GM23248 (cell line): Measurements from ENCODE around the gene HOXA13. TPM values are rescaled to one million over a fixed set of nuclear protein-coding genes. Genes with fewer than 3 reads are reported as not detected.

Experiments used
- DNase-seq: peaks from one replicate; pipeline ENCODE4 v3.0.0-alpha.2; 2015
- H2AFZ ChIP-seq: fragments of 200-600 bp; sonication (generic); 2 replicates; pipeline ENCODE4 v1.6.1; 2016; ENCODE audit warnings: antibody characterized with exemption
- H3F3A ChIP-seq: fragments of 200-600 bp; sonication (generic); 2 replicates; pipeline ENCODE4 v1.6.1; 2016; ENCODE audit warnings: mild to moderate bottlenecking, antibody characterized with exemption, mixed run types; ENCODE audit not compliant: insufficient read depth
- H3K27ac ChIP-seq: fragments of 200-600 bp; sonication (generic); 2 replicates; pipeline ENCODE4 v1.5.1; 2016; ENCODE audit warnings: mild to moderate bottlenecking
- H3K27me3 ChIP-seq: fragments of 200-600 bp; sonication (generic); replicated peaks from 2 replicates; pipeline ENCODE4 v1.6.1; 2016; ENCODE audit warnings: mild to moderate bottlenecking; ENCODE audit not compliant: insufficient read depth
- H3K36me3 ChIP-seq: fragments of 200-600 bp; sonication (generic); 2 replicates; pipeline ENCODE4 v1.6.1; 2016; ENCODE audit warnings: low read depth, mild to moderate bottlenecking
- H3K4me1 ChIP-seq: fragments of 200-600 bp; sonication (generic); 2 replicates; pipeline ENCODE4 v1.6.1; 2016; ENCODE audit warnings: mild to moderate bottlenecking; ENCODE audit not compliant: insufficient read depth
- H3K4me2 ChIP-seq: fragments of 200-600 bp; sonication (generic); one replicate; pipeline ENCODE4 v1.6.1; 2016; ENCODE audit warnings: mild to moderate bottlenecking; ENCODE audit not compliant: unreplicated experiment
- H3K4me3 ChIP-seq: fragments of 200-600 bp; sonication (generic); 2 replicates; pipeline ENCODE4 v1.5.1; 2016; ENCODE audit warnings: mild to moderate bottlenecking
- H3K79me2 ChIP-seq: fragments of 200-600 bp; sonication (generic); 2 replicates; pipeline ENCODE4 v1.6.1; 2016; ENCODE audit warnings: mild to moderate bottlenecking; ENCODE audit not compliant: insufficient read depth
- H3K9ac ChIP-seq: fragments of 200-600 bp; sonication (generic); 2 replicates; pipeline ENCODE4 v1.6.1; 2016; ENCODE audit warnings: mild to moderate bottlenecking
- H3K9me2 ChIP-seq: fragments of 200-600 bp; sonication (generic); 2 replicates; pipeline ENCODE4 v1.6.1; 2016; ENCODE audit warnings: mixed run types, mild to moderate bottlenecking, moderate library complexity; ENCODE audit not compliant: insufficient read depth
- H3K9me3 ChIP-seq: fragments of 200-600 bp; sonication (generic); one replicate; pipeline ENCODE4 v1.6.1; 2017; ENCODE audit warnings: low read depth
- H4K20me1 ChIP-seq: fragments of 200-600 bp; sonication (generic); 2 replicates; pipeline ENCODE4 v1.6.0; 2016; ENCODE audit not compliant: insufficient read depth
- EZH2 ChIP-seq: fragments of 200-600 bp; sonication (generic); IDR thresholded peaks from 2 replicates; pipeline ENCODE4 v1.6.1; 2018; ENCODE audit warnings: antibody characterized with exemption, mild to moderate bottlenecking; ENCODE audit not compliant: insufficient read depth, poor library complexity, severe bottlenecking
- EZH2phosphoT487 ChIP-seq: fragments of 200-600 bp; sonication (generic); IDR thresholded peaks from 2 replicates; pipeline ENCODE4 v1.6.1; 2018; ENCODE audit warnings: antibody characterized with exemption, moderate library complexity, mild to moderate bottlenecking, low read depth; ENCODE audit not compliant: insufficient read depth
- WGBS, 2 experiments: methylation state at CpG; one replicate each; pipeline ENCODE4 v1.1.6; 2015 to 2017; ENCODE audit warnings: low lambda C conversion rate in 2 of 2, low coverage in 1 of 2; ENCODE audit errors: missing lambda C conversion rate in 2 of 2; 5-methylcytosine and 5-hydroxymethylcytosine counted together
- in situ Hi-C: fragments of 300-500 bp; cut with MboI; formaldehyde crosslinking; loops from 2 replicates; pipeline ENCODE4 v1.15.0; 2020
- polyA plus RNA-seq: library from polyadenylated mRNA; unstranded; fragments of >200 nt; fragmentation: Nextera tagmentation; extraction: Ambion mirVana; gene quantifications from 2 replicates; pipeline ENCODE4 v1.2.1, GENCODE V29; 2016
- total RNA-seq: library from RNA; depleted of rRNA; stranded (reverse); fragments of >200 nt; shearing (Covaris generic); gene quantifications from 2 replicates; pipeline ENCODE4 v1.2.3, GENCODE V29; 2014

The HOXA13 gene
- total and polyA plus RNA-seq, 2 experiments from 2014 or later = 0.15 to 0.43 TPM

- H2AFZ ChIP-seq = peak overlapping the region; percentile 71
- no peak overlapping the region for H3K9ac ChIP-seq
- WGBS, 2 experiments = 58 to 59% methylated on average over 14 of the region's 14 CpGs
- in situ Hi-C loops = loop anchor here (10.0 kb wide), 3 partner anchors 384 to 724 kb away; no protein-coding TSS in a partner anchor
- H3K36me3 ChIP-seq = no peaks in the 10 kb centered on the region
- peaks cover 35% of the 10 kb centered on the region for H3K27me3 ChIP-seq
- H3K4me1 ChIP-seq = no peaks in the 10 kb centered on the region
- H3K9me3 ChIP-seq = no peaks in the 10 kb centered on the region
- H3K79me2 ChIP-seq = no peaks in the 10 kb centered on the region
- peak overlapping the region; percentile 77 for H3K4me3 ChIP-seq
- no peaks in the 10 kb centered on the region for H4K20me1 ChIP-seq
- H3F3A ChIP-seq = peaks cover 10% of the 10 kb centered on the region; the same call in 1 of the 2 replicates
- no peak for TF ChIP-seq EZH2
- TF ChIP-seq EZH2phosphoT487 = no peak
- no peaks in the 10 kb centered on the region for H3K9me2 ChIP-seq
- no peak overlapping the region for H3K27ac ChIP-seq
- peak overlapping the region; percentile 76 for H3K4me2 ChIP-seq
- DNase-seq = peak; percentile 32
Measured at GRCh38 chr7:27200761-27201579, 1.1 kb upstream of the HOXA13 start.

DNA sequence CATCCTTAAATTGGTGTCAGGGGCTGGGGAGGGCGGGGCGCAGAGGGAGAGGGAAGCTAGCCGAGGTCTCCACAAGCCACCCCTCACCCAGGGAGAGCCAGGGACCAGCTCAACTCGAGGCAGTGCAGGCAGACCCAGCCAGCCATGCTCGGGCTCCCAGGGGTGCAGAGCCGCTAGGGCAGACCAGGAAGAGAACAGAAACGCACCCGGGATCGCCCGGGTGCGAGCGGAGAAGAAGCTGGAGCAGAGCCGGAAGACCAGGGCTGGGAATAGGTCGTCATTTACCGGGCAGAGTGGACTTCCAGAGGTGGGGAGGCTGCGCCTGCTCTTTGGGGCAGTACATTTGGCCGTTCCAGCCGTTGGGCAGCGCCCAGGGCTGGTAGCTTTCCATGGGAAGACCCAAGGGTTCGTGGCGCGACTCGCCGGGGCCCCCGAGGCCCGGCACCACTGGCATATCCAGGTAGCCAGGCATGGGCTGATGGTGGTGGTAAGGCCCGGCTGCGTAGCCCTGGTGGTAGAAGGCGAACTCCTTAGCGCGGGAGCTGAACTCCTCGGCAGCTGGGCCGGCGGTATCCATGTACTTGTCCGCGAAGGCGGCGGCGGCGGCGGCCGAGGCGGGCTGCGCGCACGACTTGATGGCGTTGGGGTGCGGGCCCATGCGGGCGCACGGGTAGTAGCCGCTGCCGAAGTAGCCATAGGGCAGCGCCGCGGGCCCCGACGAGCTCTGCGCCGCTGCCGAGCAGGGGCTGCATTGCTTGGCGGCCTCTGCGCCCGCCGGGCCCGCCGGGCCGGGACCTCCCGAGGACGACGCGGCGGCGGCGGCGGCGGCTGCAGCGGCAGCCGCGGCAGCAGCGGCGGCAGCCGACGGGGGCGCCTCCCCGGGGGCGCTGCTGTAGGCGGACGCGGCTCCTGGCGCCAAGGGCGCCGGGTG, 755 bp downstream of the HOXA13 start:
- Histone ChIP-seq H3K4me2 (peak overlapping the region; percentile 67), H3K9me2 (no peaks in the 10 kb centered on the region), H3K27ac (no peak overlapping the region), H2AFZ (peak overlapping the region; percentile 86), H3K9ac (peak overlapping the region; percentile 28; the same call in 1 of the 2 replicates), H3K27me3 (peaks cover 28% of the 10 kb centered on the region), H3K4me1 (no peaks in the 10 kb centered on the region), H3K9me3 (no peaks in the 10 kb centered on the region), H3F3A (peaks cover 10% of the 10 kb centered on the region; the same call in 1 of the 2 replicates), H3K4me3 (peak overlapping the region; percentile 70), H3K36me3 (no peaks in the 10 kb centered on the region), H3K79me2 (no peaks in the 10 kb centered on the region), H4K20me1 (no peaks in the 10 kb centered on the region)
- in situ Hi-C loops = loop anchor here (10.0 kb wide), 1 partner anchor 896 kb away; no protein-coding TSS in a partner anchor
- DNase-seq = peak; percentile 70
- TF ChIP-seq EZH2phosphoT487 = no peak
- no peak for TF ChIP-seq EZH2
- WGBS, 2 experiments = 1 to 3% methylated on average over 58 to 82 of the region's 93 CpGs

GRCh38 chr7:27198138-27198841, 1.6 kb downstream of the HOXA13 start:
- Histone ChIP-seq H3K27me3 (peaks cover 25% of the 10 kb centered on the region; the same call in 1 of the 2 replicates), H3K4me2 (no peak overlapping the region), H2AFZ (peak overlapping the region; percentile 86), H3K27ac (no peak overlapping the region), H3K4me3 (peak overlapping the region; percentile 70; the same call in 1 of the 2 replicates), H3K9ac (no peak overlapping the region), H3K9me3 (no peaks in the 10 kb centered on the region), H3F3A (peaks cover 10% of the 10 kb centered on the region; the same call in 1 of the 2 replicates), H3K4me1 (no peaks in the 10 kb centered on the region), H3K9me2 (no peaks in the 10 kb centered on the region), H3K79me2 (no peaks in the 10 kb centered on the region), H4K20me1 (no peaks in the 10 kb centered on the region), H3K36me3 (no peaks in the 10 kb centered on the region)
- 45% methylated on average over 29 of the region's 29 CpGs for WGBS, 2 experiments
- DNase-seq = no peak
- in situ Hi-C loops = loop anchor here (10.0 kb wide), 1 partner anchor 897 kb away; no protein-coding TSS in a partner anchor
- peak; percentile 74 for TF ChIP-seq EZH2
- TF ChIP-seq EZH2phosphoT487 = 0 out of 2 replicates have a peak, but pooled peaks have one; percentile 53
